Measurements from ENCODE around the gene ZBTB20. TPM values are rescaled to one million over a fixed set of nuclear protein-coding genes. Genes with fewer than 3 reads are reported as not detected.

The ZBTB20 gene
- total RNA-seq, 1 donor from 2014 or later, result 21.4 TPM

- no peak for FAIRE-seq
- Histone ChIP-seq H3K4me3 (ENCODE audit: insufficient read depth, low read depth, low read length) (no peak overlapping the region), H3K4me2 (ENCODE audit: low read length) (peak overlapping the region; percentile 49), H3K4me1 (ENCODE audit: insufficient read depth, low read length) (peaks cover 14% of the 10 kb centered on the region), H3K27me3 (ENCODE audit: insufficient read depth, low read length) (no peaks in the 10 kb centered on the region), H3K27ac (ENCODE audit: low read depth, low read length) (peak overlapping the region; percentile 3), H3K79me2 (ENCODE audit: insufficient read depth, low read length) (peaks cover 38% of the 10 kb centered on the region), H3K36me3 (ENCODE audit: insufficient read depth, low read length) (no peaks in the 10 kb centered on the region), H2AFZ (ENCODE audit: low read depth, low read length) (no peak overlapping the region), H3K9ac (ENCODE audit: low read length) (no peak overlapping the region), H4K20me1 (ENCODE audit: insufficient read depth, low read length) (peaks cover 27% of the 10 kb centered on the region), H3K9me3 (ENCODE audit: insufficient read depth, low read depth, low read length) (no peaks in the 10 kb centered on the region)
- no peak for DNase-seq (ENCODE audit: low read depth)
- H3K36me3 Mint-ChIP-seq (ENCODE audit: low read depth, unreplicated experiment), result no peaks in the 10 kb centered on the region
- peaks cover 76% of the 10 kb centered on the region for H3K4me1 Mint-ChIP-seq (ENCODE audit: low read depth, unreplicated experiment)
- H3K27ac Mint-ChIP-seq (ENCODE audit: unreplicated experiment), result peak overlapping the region; percentile 91
- H3K27me3 Mint-ChIP-seq (ENCODE audit: low read depth, unreplicated experiment), result no peaks in the 10 kb centered on the region
- TF ChIP-seq EZH2 (IDR thresholded peaks at IDR 0.05; ENCODE audit: insufficient read depth, low read length) (no peak), CTCF (IDR thresholded peaks at IDR 0.05; ENCODE audit: insufficient read depth, low read depth, low read length) (no peak)
- no peak overlapping the region for H3K4me3 Mint-ChIP-seq (ENCODE audit: unreplicated experiment)
- H3K9me3 Mint-ChIP-seq (ENCODE audit: unreplicated experiment), result no peaks in the 10 kb centered on the region
Measured at GRCh38 chr3:114441386-114441785, 705.7 kb downstream of the ZBTB20 start.

- no peak overlapping the region for H3K4me3 Mint-ChIP-seq (ENCODE audit: unreplicated experiment)
- Histone ChIP-seq H3K4me1 (ENCODE audit: insufficient read depth, low read length) (peaks cover 14% of the 10 kb centered on the region), H3K36me3 (ENCODE audit: insufficient read depth, low read length) (no peaks in the 10 kb centered on the region), H3K27ac (ENCODE audit: low read depth, low read length) (no peak overlapping the region), H4K20me1 (ENCODE audit: insufficient read depth, low read length) (peaks cover 32% of the 10 kb centered on the region), H3K4me3 (ENCODE audit: insufficient read depth, low read depth, low read length) (no peak overlapping the region), H3K27me3 (ENCODE audit: insufficient read depth, low read length) (no peaks in the 10 kb centered on the region), H3K9ac (ENCODE audit: low read length) (no peak overlapping the region), H2AFZ (ENCODE audit: low read depth, low read length) (no peak overlapping the region), H3K79me2 (ENCODE audit: insufficient read depth, low read length) (peaks cover 34% of the 10 kb centered on the region), H3K9me3 (ENCODE audit: insufficient read depth, low read depth, low read length) (no peaks in the 10 kb centered on the region), H3K4me2 (ENCODE audit: low read length) (no peak overlapping the region)
- peak overlapping the region; percentile 74 for H3K27ac Mint-ChIP-seq (ENCODE audit: unreplicated experiment)
- TF ChIP-seq EZH2 (IDR thresholded peaks at IDR 0.05; ENCODE audit: insufficient read depth, low read length) (no peak), CTCF (IDR thresholded peaks at IDR 0.05; ENCODE audit: insufficient read depth, low read depth, low read length) (no peak)
- H3K36me3 Mint-ChIP-seq (ENCODE audit: low read depth, unreplicated experiment), result peaks cover 2% of the 10 kb centered on the region
- H3K4me1 Mint-ChIP-seq (ENCODE audit: low read depth, unreplicated experiment), result peaks cover 81% of the 10 kb centered on the region
- no peaks in the 10 kb centered on the region for H3K9me3 Mint-ChIP-seq (ENCODE audit: unreplicated experiment)
- no peak for FAIRE-seq
- no peak for DNase-seq (ENCODE audit: low read depth)
- H3K27me3 Mint-ChIP-seq (ENCODE audit: low read depth, unreplicated experiment), result no peaks in the 10 kb centered on the region
Measured at GRCh38 chr3:114440700-114441099, 706.4 kb downstream of the ZBTB20 start.

- DNase-seq (ENCODE audit: low read depth), result peak; percentile 49
- H3K4me1 Mint-ChIP-seq (ENCODE audit: low read depth, unreplicated experiment), result peaks cover 78% of the 10 kb centered on the region
- no peak overlapping the region for H3K27ac ChIP-seq (ENCODE audit: low read depth, low read length)
- H2AFZ ChIP-seq (ENCODE audit: low read depth, low read length), result no peak overlapping the region
- H3K27me3 Mint-ChIP-seq (ENCODE audit: low read depth, unreplicated experiment), result no peaks in the 10 kb centered on the region
- no peaks in the 10 kb centered on the region for H3K36me3 ChIP-seq (ENCODE audit: insufficient read depth, low read length)
- H3K4me2 ChIP-seq (ENCODE audit: low read length), result peak overlapping the region; percentile 16
- H3K9ac ChIP-seq (ENCODE audit: low read length), result no peak overlapping the region
- peaks cover 46% of the 10 kb centered on the region for H4K20me1 ChIP-seq (ENCODE audit: insufficient read depth, low read length)
- H3K9me3 Mint-ChIP-seq (ENCODE audit: unreplicated experiment), result no peaks in the 10 kb centered on the region
- peaks cover 24% of the 10 kb centered on the region for H3K79me2 ChIP-seq (ENCODE audit: insufficient read depth, low read length)
- H3K4me3 ChIP-seq (ENCODE audit: insufficient read depth, low read depth, low read length), result no peak overlapping the region
- H3K27me3 ChIP-seq (ENCODE audit: insufficient read depth, low read length), result no peaks in the 10 kb centered on the region
- H3K4me1 ChIP-seq (ENCODE audit: insufficient read depth, low read length), result peaks cover 14% of the 10 kb centered on the region
- no peak overlapping the region for H3K4me3 Mint-ChIP-seq (ENCODE audit: unreplicated experiment)
- peak overlapping the region; percentile 96 for H3K27ac Mint-ChIP-seq (ENCODE audit: unreplicated experiment)
- H3K36me3 Mint-ChIP-seq (ENCODE audit: low read depth, unreplicated experiment), result peaks cover 2% of the 10 kb centered on the region
- TF ChIP-seq CTCF (IDR thresholded peaks at IDR 0.05; ENCODE audit: insufficient read depth, low read depth, low read length), result no peak
- TF ChIP-seq EZH2 (IDR thresholded peaks at IDR 0.05; ENCODE audit: insufficient read depth, low read length), result no peak
- no peaks in the 10 kb centered on the region for H3K9me3 ChIP-seq (ENCODE audit: insufficient read depth, low read depth, low read length)
- no peak for FAIRE-seq
Measured at GRCh38 chr3:114439284-114439683, 707.8 kb downstream of the ZBTB20 start.
